GM21576 (cell line): ENCODE measurements around the gene GRIK5.
"Not testable (repeated sequence)": the region's sequence is repeated elsewhere in the genome, so short reads cannot be mapped to it uniquely, and the experiment has no call there.

ENCODE experiments used
- ATAC-seq: cut with Tn5 transposase; IDR thresholded peaks from one replicate; pipeline ENCODE4 v1.9.1; 2021; ENCODE audit warnings: mild to moderate bottlenecking, moderate library complexity; ENCODE audit not compliant: unreplicated experiment

GRIK5 gene

GRCh38 chr19:41991925-41992569, 78.0 kb downstream of the GRIK5 start:
- ATAC-seq = not testable (repeated sequence)

- ATAC-seq = no peak
Observed at GRCh38 chr19:41991025-41991424, 79.0 kb downstream of the GRIK5 start.

- ATAC-seq = no peak
Observed at GRCh38 chr19:41990615-41991014, 79.4 kb downstream of the GRIK5 start.

- ATAC-seq = no peak
Observed at GRCh38 chr19:41990028-41990427, 80.0 kb downstream of the GRIK5 start.

- ATAC-seq = no peak
Observed at GRCh38 chr19:41988947-41989346, 81.1 kb downstream of the GRIK5 start.

GRCh38 chr19:41987141-41987860, 82.7 kb downstream of the GRIK5 start:
- no peak for ATAC-seq

GRCh38 chr19:41984961-41985360, 85.0 kb downstream of the GRIK5 start:
- ATAC-seq = no peak

GRCh38 chr19:41981724-41982123, 88.3 kb downstream of the GRIK5 start:
- no peak for ATAC-seq

- no peak for ATAC-seq
Observed at GRCh38 chr19:41978470-41978869, 91.5 kb downstream of the GRIK5 start.

- no peak for ATAC-seq
Observed at GRCh38 chr19:41977916-41978315, 92.1 kb downstream of the GRIK5 start.

GRCh38 chr19:41974652-41975051, 95.4 kb downstream of the GRIK5 start:
- no peak for ATAC-seq

GRCh38 chr19:41971363-41971762, 98.6 kb downstream of the GRIK5 start:
- no peak for ATAC-seq

- ATAC-seq = no peak
Observed at GRCh38 chr19:41969772-41970458, 100.1 kb downstream of the GRIK5 start.

- no peak for ATAC-seq
Observed at GRCh38 chr19:41968751-41969595, 101.0 kb downstream of the GRIK5 start.

- no peak for ATAC-seq
Observed at GRCh38 chr19:41967054-41967783, 102.8 kb downstream of the GRIK5 start.

- no peak for ATAC-seq
Observed at GRCh38 chr19:41965106-41965505, 104.9 kb downstream of the GRIK5 start.

GRCh38 chr19:41960973-41961372, 109.0 kb downstream of the GRIK5 start:
- no peak for ATAC-seq

GRCh38 chr19:41959056-41960053, 110.7 kb downstream of the GRIK5 start, which contains the start of gene RABAC1:
RABAC1 (minus strand) TSS chr19:41959321; CDS start chr19:41959292, 29 bp downstream.
- peak; percentile 76 for ATAC-seq
